Vagina (tissue), 2 donors: ENCODE measurements around the gene SLC6A7.

Experiments used
- CTCF ChIP-seq, 3 experiments: fragments of 450-650 bp in 2 of 3; fragments of 200-600 bp in 1 of 3; sonication (generic) in 1 of 3; IDR thresholded peaks; one replicate each; pipeline ENCODE4 v1.5.1; 2017 to 2019; ENCODE audit warnings: antibody characterized with exemption in 3 of 3, mild to moderate bottlenecking in 2 of 3, moderate library complexity in 2 of 3
- POLR2A ChIP-seq, 2 donors: fragments of 450-650 bp; IDR thresholded peaks; one replicate each; pipeline ENCODE4 v1.6.1; 2017; ENCODE audit warnings: antibody characterized with exemption in 2 of 2, mild to moderate bottlenecking in 2 of 2, moderate library complexity in 2 of 2
- POLR2AphosphoS5 ChIP-seq, 2 donors: sonication (generic); formaldehyde crosslinking; IDR thresholded peaks; one replicate each; pipeline ENCODE4 v1.9.0; 2017; ENCODE audit warnings: antibody characterized with exemption in 2 of 2, mild to moderate bottlenecking in 2 of 2, low read depth in 1 of 2; ENCODE audit not compliant: insufficient read depth in 1 of 2

- TF ChIP-seq CTCF (IDR thresholded peaks at IDR 0.05): no peak
- no peak for TF ChIP-seq POLR2A (IDR thresholded peaks at IDR 0.05)
- no peak for TF ChIP-seq POLR2AphosphoS5 (IDR thresholded peaks at IDR 0.05; ENCODE audit: insufficient read depth in 1 of 2, low read depth in 1 of 2)
Observed at GRCh38 chr5:150242251-150242894, 52.5 kb downstream of the SLC6A7 start.
